HG03342 (cell line): ENCODE data around the gene RUSC1.
A peak's percentile ranks its signal among the peaks of the same experiment; 100 is the strongest.

Experiments
- ATAC-seq: cut with Tn5 transposase; IDR thresholded peaks from one replicate; pipeline ENCODE4 v1.9.1; 2021; ENCODE audit warnings: mild to moderate bottlenecking, moderate library complexity; ENCODE audit not compliant: unreplicated experiment

The RUSC1 gene

GRCh38 chr1:155294520-155295182 lies 26.0 kb upstream of the RUSC1 start:
- ATAC-seq, result no peak

- no peak for ATAC-seq
These were observed 25.3 kb upstream of the RUSC1 start for GRCh38 chr1:155295183-155295941.

- no peak for ATAC-seq
These were observed 24.8 kb upstream of the RUSC1 start for GRCh38 chr1:155295942-155296267.

GRCh38 chr1:155296661-155297060 lies 24.0 kb upstream of the RUSC1 start:
- ATAC-seq, result no peak

GRCh38 chr1:155297384-155297783 lies 23.3 kb upstream of the RUSC1 start:
- ATAC-seq, result no peak

- no peak for ATAC-seq
These were observed 20.7 kb upstream of the RUSC1 start for GRCh38 chr1:155300024-155300423.

GRCh38 chr1:155300553-155301329 lies 20.0 kb upstream of the RUSC1 start:
- ATAC-seq, result no peak

GRCh38 chr1:155301342-155301841 lies 19.3 kb upstream of the RUSC1 start, which contains the start of gene PKLR:
Gene PKLR (minus strand): TSS chr1:155301438. CDS start chr1:155301395, 43 bp downstream.
- no peak for ATAC-seq

- ATAC-seq, result no peak
These were observed 16.1 kb upstream of the RUSC1 start for GRCh38 chr1:155304558-155305063.

GRCh38 chr1:155305881-155306391 lies 14.8 kb upstream of the RUSC1 start:
- ATAC-seq, result no peak

GRCh38 chr1:155307247-155307740 lies 13.4 kb upstream of the RUSC1 start:
- ATAC-seq, result no peak

- peak; percentile 95 for ATAC-seq
These were observed 11.9 kb upstream of the RUSC1 start, which contains the start of gene FDPS for GRCh38 chr1:155308493-155309422. Gene FDPS (plus strand): TSS chr1:155308866. CDS start chr1:155309790, 924 bp downstream.

- no peak for ATAC-seq
These were observed 11.2 kb upstream of the RUSC1 start for GRCh38 chr1:155309423-155310021.

GRCh38 chr1:155313261-155313660 lies 7.4 kb upstream of the RUSC1 start:
- ATAC-seq, result no peak

- no peak for ATAC-seq
These were observed 3.8 kb upstream of the RUSC1 start for GRCh38 chr1:155316922-155317321.

GRCh38 chr1:155318082-155318481 lies 2.6 kb upstream of the RUSC1 start:
- no peak for ATAC-seq

- ATAC-seq, result no peak
These were observed 1.2 kb upstream of the RUSC1 start for GRCh38 chr1:155319536-155319935.

- ATAC-seq, result no peak
These were observed 442 bp upstream of the RUSC1 start for GRCh38 chr1:155320252-155320651.
